Retina (tissue), 1 donor: ENCODE results near the gene PRPF31.

Experiments used
- DNase-seq: peaks from one replicate; pipeline ENCODE4 v3.0.0-alpha.2; 2016

Gene PRPF31

GRCh38 chr19:54108496-54108895, 7.1 kb upstream of the PRPF31 start:
- DNase-seq, result no peak

- no peak for DNase-seq
These were observed 5.9 kb upstream of the PRPF31 start for GRCh38 chr19:54109651-54110050.

- DNase-seq, result no peak
These were observed 1.0 kb upstream of the PRPF31 start for GRCh38 chr19:54114340-54115108.

GRCh38 chr19:54121259-54121658, 5.7 kb downstream of the PRPF31 start:
- no peak for DNase-seq

GRCh38 chr19:54123682-54124081, 8.1 kb downstream of the PRPF31 start:
- DNase-seq, result no peak

DNA sequence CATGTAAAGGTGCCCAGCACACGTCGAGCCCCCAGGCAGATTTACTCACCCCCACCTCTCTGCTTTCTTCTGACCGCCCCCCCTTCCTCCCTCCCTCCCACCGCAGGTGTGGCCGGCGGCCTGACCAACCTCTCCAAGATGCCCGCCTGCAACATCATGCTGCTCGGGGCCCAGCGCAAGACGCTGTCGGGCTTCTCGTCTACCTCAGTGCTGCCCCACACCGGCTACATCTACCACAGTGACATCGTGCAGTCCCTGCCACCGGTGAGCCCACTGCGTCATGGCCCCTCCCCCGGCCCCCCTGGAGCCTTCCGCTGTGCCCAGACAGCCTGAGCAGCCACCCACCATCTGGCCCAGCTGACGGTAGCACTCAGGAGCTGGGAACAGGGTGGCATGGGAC, 8.8 kb downstream of the PRPF31 start:
- no peak for DNase-seq

DNA sequence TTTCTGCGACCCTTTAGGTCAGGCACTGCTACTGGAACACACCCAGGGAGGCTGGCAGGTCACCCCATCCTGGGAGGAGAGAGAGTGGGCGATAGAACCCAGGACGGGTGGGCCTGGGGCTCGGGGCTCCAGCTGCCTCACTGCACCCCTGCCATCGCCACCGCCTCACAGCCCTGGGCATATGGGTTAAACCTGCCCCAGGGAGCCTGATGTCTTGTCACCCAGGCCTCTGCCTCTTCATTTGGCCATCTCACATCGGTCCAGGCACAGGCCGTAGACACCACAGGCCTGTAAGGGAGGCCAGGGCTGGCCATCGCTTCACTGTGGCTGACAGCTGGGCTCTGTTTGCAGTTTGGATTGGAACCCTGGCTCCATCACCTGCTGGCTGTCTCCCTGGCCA, 10.2 kb downstream of the PRPF31 start:
- no peak for DNase-seq

- no peak for DNase-seq
These were observed 12.3 kb downstream of the PRPF31 start for GRCh38 chr19:54127688-54128440.

DNA sequence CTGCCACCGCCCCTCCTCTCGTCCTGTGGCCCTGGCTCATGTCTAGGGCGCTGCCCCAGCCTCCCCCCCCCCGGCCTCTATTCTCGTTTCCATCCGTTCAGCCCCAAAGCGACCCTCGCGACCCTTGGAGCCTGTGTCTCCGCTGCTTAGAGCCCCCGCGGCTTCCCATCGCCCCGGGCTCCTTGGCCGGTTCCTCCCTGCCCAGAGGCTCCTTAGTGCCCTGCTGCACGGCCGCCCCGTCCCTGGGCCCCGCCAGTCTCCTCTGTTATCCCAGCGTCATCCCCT, 12.8 kb downstream of the PRPF31 start:
- DNase-seq, result no peak

DNA sequence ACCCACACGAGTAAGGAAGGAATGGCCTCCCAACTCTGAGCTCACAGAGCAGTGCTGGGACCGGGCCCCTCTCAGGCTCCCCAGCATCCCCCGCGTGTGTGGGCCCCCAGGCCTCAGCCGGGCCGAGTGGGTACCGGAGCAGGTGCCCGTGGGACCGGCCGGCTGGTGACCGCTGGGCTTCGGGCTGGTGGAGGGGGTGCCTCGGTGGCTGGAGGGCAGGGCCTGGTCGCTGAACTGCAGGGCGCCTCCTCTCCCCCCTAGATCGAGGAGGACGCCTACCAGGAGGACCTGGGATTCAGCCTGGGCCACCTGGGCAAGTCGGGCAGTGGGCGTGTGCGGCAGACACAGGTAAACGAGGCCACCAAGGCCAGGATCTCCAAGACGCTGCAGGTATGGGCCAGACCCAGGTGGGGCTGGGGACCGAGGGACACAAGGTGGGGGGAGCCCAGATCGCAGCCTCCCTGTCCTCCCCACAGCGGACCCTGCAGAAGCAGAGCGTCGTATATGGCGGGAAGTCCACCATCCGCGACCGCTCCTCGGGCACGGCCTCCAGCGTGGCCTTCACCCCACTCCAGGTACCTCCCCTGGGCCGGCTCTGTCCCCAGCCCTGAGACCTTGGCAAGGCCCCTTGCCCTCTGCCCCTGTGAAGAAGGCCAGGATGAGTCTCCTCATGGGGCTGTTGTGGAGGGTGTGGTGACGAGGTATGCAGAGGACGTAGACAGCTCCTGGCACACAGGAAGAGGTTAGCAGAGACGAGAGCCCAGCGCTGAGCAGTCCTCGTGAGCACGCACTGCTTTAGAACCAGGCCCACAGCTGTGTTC, 13.5 kb downstream of the PRPF31 start:
- no peak for DNase-seq

DNA sequence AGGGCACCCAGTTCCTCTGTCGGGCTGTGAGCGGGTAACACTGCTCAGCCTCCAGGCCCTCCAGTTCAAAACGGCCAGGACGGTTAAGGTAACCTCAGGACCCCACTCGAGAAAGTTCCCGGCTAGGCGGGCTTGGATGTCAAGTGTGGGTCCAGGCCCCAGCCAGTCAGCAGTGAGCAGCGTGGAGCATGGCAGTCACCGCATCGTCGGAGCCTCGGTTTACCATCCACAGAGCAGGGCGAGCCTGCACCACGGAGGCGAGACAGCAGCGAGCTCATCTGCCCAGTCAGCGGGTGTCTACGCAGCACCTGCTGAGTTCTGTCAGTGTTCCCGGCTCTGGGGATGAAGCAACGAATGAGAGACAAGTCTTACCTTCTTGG, 14.1 kb downstream of the PRPF31 start:
- DNase-seq, result no peak

DNA sequence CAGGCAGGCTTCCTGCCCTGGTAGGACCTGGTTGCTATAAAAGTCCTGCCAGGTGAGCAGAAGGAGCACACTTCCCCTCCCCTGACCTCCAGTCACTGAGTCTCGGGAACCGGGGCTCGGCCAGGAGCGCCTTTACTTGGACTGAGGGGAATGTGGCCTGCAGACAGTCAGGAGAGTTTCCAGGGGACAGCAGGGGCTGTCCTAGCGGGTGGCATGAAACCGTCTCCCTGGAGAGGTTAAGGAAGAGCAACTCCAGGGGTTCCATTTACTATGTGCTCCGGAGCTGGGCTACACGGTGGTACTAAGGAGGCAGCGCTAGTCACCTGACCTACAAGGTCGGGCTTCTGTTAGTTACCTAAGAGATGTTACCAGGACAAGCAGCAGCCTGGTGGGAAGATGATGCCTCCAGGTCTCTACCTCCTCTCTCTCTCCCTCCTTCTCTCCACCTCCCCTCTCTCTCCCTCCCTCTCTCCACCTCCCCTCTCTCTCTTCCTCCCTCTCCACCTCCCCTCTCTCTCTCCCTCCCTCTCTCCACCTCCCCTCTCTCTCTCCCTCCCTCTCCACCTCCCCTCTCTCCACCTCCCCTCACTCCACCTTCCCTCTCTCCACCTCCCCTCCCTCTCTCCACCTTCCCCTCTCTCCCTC, 17.9 kb downstream of the PRPF31 start:
- DNase-seq, result no peak

GRCh38 chr19:54133957-54134590, 18.5 kb downstream of the PRPF31 start:
- DNase-seq, result no peak

DNA sequence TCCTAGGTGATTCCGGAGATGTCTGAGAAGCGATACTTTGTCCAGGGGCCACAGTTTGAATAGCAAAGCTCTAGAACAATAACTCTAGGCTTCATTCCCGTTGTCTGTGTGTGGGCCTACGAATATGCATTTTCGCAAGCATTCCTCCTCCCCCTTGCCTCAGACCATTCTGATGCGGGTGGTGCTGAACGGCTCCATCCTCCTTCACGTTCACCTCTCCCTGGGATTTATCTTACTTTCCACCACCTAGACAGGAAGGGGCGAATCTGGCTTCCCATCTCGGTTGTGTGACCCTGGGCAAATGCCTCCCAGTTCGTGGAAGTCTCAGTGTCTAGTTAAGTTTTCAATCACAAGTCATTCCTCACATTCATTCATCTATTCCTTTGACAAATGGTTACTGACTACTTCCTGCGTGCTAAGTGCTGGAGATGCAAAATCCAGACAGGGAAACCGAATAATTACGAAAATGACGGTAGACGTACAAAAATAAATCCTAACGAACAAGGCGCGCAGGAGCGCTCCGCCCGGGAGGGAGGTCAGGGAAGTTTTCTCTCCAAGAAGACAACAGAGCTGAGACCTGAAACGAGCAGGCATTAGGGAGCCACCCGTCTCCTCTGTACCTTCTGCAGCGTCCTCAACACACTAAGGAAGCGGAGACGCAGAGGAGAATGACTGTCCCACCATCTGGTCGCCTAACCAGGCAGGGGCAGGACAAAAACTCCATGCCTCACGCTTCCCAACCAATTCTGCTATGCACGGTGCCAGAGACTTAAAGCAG, 20.7 kb downstream of the PRPF31 start:
- no peak for DNase-seq

GRCh38 chr19:54136864-54137698, 21.5 kb downstream of the PRPF31 start:
- peak; percentile 99 for DNase-seq

- peak; percentile 10 for DNase-seq
These were observed 22.3 kb downstream of the PRPF31 start, which contains the start of gene CNOT3 for GRCh38 chr19:54137699-54138488. CNOT3 (plus strand) TSS chr19:54137762; CDS start chr19:54142979, 5,217 bp downstream.

DNA sequence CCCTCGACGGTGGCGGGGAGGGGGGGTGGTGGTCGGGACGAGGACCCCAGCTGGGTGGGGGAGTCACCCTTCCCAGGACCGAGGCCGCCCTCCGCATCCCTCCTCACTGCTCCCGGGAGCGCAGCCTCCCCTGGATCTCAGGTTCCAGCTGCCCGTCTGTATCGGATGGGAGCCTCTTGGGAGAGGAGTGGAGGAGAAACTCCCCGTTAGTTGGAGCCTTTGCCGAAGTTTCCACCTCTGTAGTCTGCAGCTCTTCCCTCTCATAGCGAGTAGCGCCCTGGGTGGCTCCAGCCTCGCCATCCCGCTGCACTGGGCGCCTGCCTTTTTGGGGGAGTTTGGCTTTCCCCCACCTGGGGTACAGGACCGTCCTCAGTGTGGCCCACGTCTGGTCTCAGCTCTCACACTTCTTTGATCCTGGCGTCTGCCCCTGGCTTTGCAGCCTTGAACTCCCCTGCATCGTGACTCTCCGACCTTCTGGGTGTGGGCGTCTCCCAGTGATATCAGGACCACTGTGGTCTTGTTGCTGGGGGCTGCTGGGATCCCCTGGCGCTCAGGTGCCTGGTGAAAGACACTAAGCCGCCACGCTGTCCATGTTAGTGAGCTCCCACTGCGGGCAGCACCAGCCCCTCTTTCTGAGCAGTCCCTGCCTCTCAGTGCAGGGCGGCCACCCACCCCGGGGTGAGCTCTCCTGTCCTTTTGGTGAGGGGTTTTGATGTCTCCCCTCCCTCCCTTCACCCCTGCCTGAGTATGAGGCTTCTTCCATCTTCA, 23.1 kb downstream of the PRPF31 start:
- no peak for DNase-seq

- no peak for DNase-seq
These were observed 25.8 kb downstream of the PRPF31 start for GRCh38 chr19:54141356-54141755.

DNA sequence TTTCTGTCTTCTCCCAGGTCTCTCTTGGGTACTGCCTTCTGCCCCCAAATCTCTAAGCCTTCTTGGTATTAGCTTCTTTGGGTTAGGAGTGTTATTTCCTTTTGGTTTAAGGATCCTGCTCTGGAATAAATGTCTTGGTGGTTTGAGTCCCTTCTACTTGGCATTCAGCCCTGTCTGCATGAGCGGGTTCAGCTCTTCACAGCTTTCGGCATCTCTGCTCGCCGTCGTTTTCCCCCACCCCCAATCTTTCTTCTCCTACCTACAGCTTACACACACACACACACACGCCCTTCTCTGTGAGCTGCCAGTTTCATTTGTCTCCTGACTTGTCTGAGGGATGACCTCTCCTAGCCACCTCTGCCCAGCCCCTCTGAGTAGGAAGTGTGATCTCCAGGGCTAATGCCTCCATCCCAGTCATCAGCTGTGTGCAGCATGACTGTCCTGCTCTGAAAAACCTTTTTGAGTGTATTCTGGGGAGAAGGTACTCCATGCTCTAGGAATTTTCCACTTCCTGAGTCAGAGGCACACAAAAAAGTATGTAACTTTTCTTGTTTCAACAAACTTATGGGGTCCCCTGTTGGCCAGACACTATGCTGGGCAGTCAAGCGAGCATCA, 26.7 kb downstream of the PRPF31 start:
- no peak for DNase-seq
